Chondrocyte (in vitro differentiated cells): ENCODE measurements around the gene EPS8L3. TPM values are rescaled to one million over a fixed set of nuclear protein-coding genes. Genes with fewer than 3 reads are reported as not detected.
A peak's percentile ranks its signal among the peaks of the same experiment; 100 is the strongest.

ENCODE experiments used
- DNase-seq: peaks from one replicate; pipeline ENCODE4 v3.0.0; 2021; ENCODE audit warnings: mixed read lengths, low spot score
- H3K27ac Mint-ChIP-seq: one replicate; pipeline ENCODE4 v1.8.0; 2021; ENCODE audit warnings: mild to moderate bottlenecking, moderate library complexity, mixed read lengths; ENCODE audit not compliant: unreplicated experiment
- H3K27me3 Mint-ChIP-seq: 2 replicates; pipeline ENCODE4 v1.8.0; 2021; ENCODE audit warnings: low read depth, mixed read lengths
- H3K36me3 Mint-ChIP-seq: 2 replicates; pipeline ENCODE4 v1.8.0; 2021; ENCODE audit warnings: low read depth, mixed read lengths
- H3K4me1 Mint-ChIP-seq: 2 replicates; pipeline ENCODE4 v1.8.0; 2021; ENCODE audit warnings: low read depth, mild to moderate bottlenecking, mixed read lengths
- H3K4me3 Mint-ChIP-seq: one replicate; pipeline ENCODE4 v1.8.0; 2021; ENCODE audit warnings: mild to moderate bottlenecking, moderate library complexity, mixed read lengths; ENCODE audit not compliant: unreplicated experiment
- H3K9me3 Mint-ChIP-seq: 2 replicates; pipeline ENCODE4 v1.8.0; 2021; ENCODE audit warnings: low read depth, mixed read lengths
- CTCF ChIP-seq: fragments of 200-600 bp; sonication (generic); IDR thresholded peaks from 2 replicates; pipeline ENCODE4 v1.5.0; 2021; ENCODE audit warnings: antibody characterized with exemption, mild to moderate bottlenecking, moderate library complexity
- total RNA-seq: library from RNA; stranded (reverse); gene quantifications from 3 replicates; pipeline ENCODE4 v1.2.1, GENCODE V29; 2021

The EPS8L3 gene
- total RNA-seq, 1 donor from 2014 or later, result not detected

- peaks cover 38% of the 10 kb centered on the region for H3K4me1 Mint-ChIP-seq
- H3K9me3 Mint-ChIP-seq, result peaks cover 5% of the 10 kb centered on the region
- no peaks in the 10 kb centered on the region for H3K27me3 Mint-ChIP-seq
- no peak for TF ChIP-seq CTCF
- no peak overlapping the region for H3K27ac Mint-ChIP-seq
- DNase-seq, result no peak
- H3K36me3 Mint-ChIP-seq, result no peaks in the 10 kb centered on the region
- H3K4me3 Mint-ChIP-seq, result no peak overlapping the region
Observed at GRCh38 chr1:109781806-109782205, 18.1 kb upstream of the EPS8L3 start.

GRCh38 chr1:109780982-109781381 is 17.3 kb upstream of the EPS8L3 start:
- TF ChIP-seq CTCF, result no peak
- Mint-ChIP-seq H3K4me1 (peaks cover 30% of the 10 kb centered on the region), H3K9me3 (peaks cover 5% of the 10 kb centered on the region), H3K4me3 (no peak overlapping the region), H3K36me3 (no peaks in the 10 kb centered on the region), H3K27me3 (no peaks in the 10 kb centered on the region), H3K27ac (no peak overlapping the region)
- no peak for DNase-seq

GRCh38 chr1:109777980-109778625 is 14.4 kb upstream of the EPS8L3 start:
- Mint-ChIP-seq H3K4me3 (no peak overlapping the region), H3K9me3 (peaks cover 5% of the 10 kb centered on the region), H3K4me1 (peaks cover 25% of the 10 kb centered on the region), H3K27me3 (no peaks in the 10 kb centered on the region), H3K36me3 (no peaks in the 10 kb centered on the region), H3K27ac (no peak overlapping the region)
- peak; percentile 42 for DNase-seq
- TF ChIP-seq CTCF, result no peak

DNA sequence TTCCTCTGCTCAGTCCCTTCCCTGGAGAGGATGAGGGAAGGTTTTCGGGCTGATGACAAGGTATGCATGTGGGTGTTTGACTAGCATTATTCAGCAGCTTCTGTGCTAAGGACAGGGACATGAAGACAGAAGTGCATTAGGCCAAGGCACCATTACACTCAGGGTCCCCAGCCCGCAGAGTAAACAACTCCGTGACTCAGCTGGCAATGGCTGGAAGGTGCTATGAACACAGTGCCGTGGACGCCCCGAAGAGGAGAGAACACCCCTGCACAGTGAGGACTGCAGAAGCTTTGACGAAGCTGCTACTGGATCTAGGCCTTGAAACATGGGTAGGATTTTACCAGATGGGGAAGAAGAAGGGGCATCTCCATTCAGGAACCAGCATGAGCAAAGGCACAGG is 13.7 kb upstream of the EPS8L3 start:
- no peak for TF ChIP-seq CTCF
- no peak overlapping the region for H3K4me3 Mint-ChIP-seq
- peak; percentile 50 for DNase-seq
- no peaks in the 10 kb centered on the region for H3K27me3 Mint-ChIP-seq
- H3K27ac Mint-ChIP-seq, result no peak overlapping the region
- no peaks in the 10 kb centered on the region for H3K36me3 Mint-ChIP-seq
- H3K9me3 Mint-ChIP-seq, result peaks cover 5% of the 10 kb centered on the region
- peaks cover 19% of the 10 kb centered on the region for H3K4me1 Mint-ChIP-seq

DNA sequence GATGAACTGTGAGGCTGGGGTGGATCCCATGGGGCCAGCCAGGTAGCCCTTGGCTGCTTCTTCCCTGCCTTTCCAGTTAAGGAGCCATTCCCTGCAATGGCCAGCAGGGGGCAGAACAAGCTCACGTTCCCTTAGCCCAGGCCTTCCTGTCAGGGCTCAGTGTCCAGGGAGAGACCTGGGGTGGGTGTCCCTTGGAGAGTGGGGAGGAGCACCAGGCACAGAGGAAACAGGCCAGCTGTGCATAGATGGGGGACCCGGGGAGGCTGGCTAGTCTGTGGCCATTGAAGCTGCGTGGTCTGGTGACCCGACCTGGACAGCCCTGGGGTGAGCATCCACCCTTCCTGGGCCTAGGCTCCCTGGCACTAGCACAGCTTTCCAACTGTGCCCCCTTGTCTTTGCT is 13.2 kb upstream of the EPS8L3 start:
- TF ChIP-seq CTCF, result peak; percentile 97
- no peak overlapping the region for H3K4me3 Mint-ChIP-seq
- no peaks in the 10 kb centered on the region for H3K27me3 Mint-ChIP-seq
- H3K27ac Mint-ChIP-seq, result no peak overlapping the region
- H3K36me3 Mint-ChIP-seq, result no peaks in the 10 kb centered on the region
- peaks cover 15% of the 10 kb centered on the region for H3K4me1 Mint-ChIP-seq
- peak; percentile 75 for DNase-seq
- peaks cover 5% of the 10 kb centered on the region for H3K9me3 Mint-ChIP-seq
